ENCODE measurements around the gene INSYN2B.

Gene INSYN2B

GRCh38 chr5:169906745-169907649 lies 73.3 kb downstream of the INSYN2B start:
- Histone ChIP-seq H2BK120ac (ENCODE audit: low read depth, low read length) (no peak overlapping the region), H3K18ac (ENCODE audit: low read length) (no peak overlapping the region), H2BK12ac (ENCODE audit: low read length) (no peak overlapping the region), H3K79me1 (ENCODE audit: low read depth, low read length) (peaks cover 2% of the 10 kb centered on the region), H3K4me1 (ENCODE audit: control insufficient read depth in 2 of 2, insufficient read depth in 1 of 2, low read depth in 1 of 2, low read length in 2 of 2) (peaks cover 0 to 6% of the 10 kb centered on the region in 2 donors), H3K9ac (ENCODE audit: low read depth, low read length, poor library complexity) (no peak overlapping the region), H2AFZ (ENCODE audit: low read length) (no peak overlapping the region), H4K8ac (ENCODE audit: low read depth, low read length) (no peak overlapping the region), H2AK5ac (ENCODE audit: low read depth, low read length) (no peak overlapping the region), H3K9me3 (replicated peaks in 1 of 2; ENCODE audit: control insufficient read depth in 2 of 2, insufficient read depth in 1 of 2, low read depth in 1 of 2, low read length in 2 of 2) (no peaks in the 10 kb centered on the region), H3K4me3 (ENCODE audit: low read length in 2 of 2) (no peak overlapping the region), H2BK5ac (ENCODE audit: low read length) (no peak overlapping the region), H3K36me3 (replicated peaks in 1 of 2; ENCODE audit: control insufficient read depth in 2 of 2, insufficient read depth in 2 of 2, low read length in 2 of 2) (no peaks in the 10 kb centered on the region), H4K91ac (ENCODE audit: low read depth, low read length, poor library complexity) (no peak overlapping the region), H3K27me3 (ENCODE audit: control insufficient read depth in 3 of 3, insufficient read depth in 3 of 3, low read depth in 1 of 3, low read length in 3 of 3) (no peaks in the 10 kb centered on the region), H3K27ac (replicated peaks; ENCODE audit: low read length) (no peak overlapping the region), H3K23ac (ENCODE audit: low read depth, low read length, poor library complexity) (no peak overlapping the region), H3K4me2 (ENCODE audit: insufficient read depth, low read length, poor library complexity, severe bottlenecking) (no peak overlapping the region), H3K14ac (ENCODE audit: low read length) (no peak overlapping the region), H2BK15ac (ENCODE audit: low read length) (no peak overlapping the region), H3K4ac (ENCODE audit: low read length) (no peak overlapping the region)
- DNase-seq (ENCODE audit: low spot score) = no peak
- WGBS, 2 donors (ENCODE audit: extremely low coverage in 2 of 2, insufficient read length in 2 of 2, insufficient replicate concordance in 1 of 2) = no CpG with 5 or more reads among the region's 8 CpGs

GRCh38 chr5:169905017-169905416 lies 75.3 kb downstream of the INSYN2B start:
- Histone ChIP-seq H3K27me3 (ENCODE audit: control insufficient read depth in 3 of 3, insufficient read depth in 3 of 3, low read depth in 1 of 3, low read length in 3 of 3) (no peaks in the 10 kb centered on the region), H2BK120ac (ENCODE audit: low read depth, low read length) (no peak overlapping the region), H3K4ac (ENCODE audit: low read length) (no peak overlapping the region), H3K14ac (ENCODE audit: low read length) (no peak overlapping the region), H3K9ac (ENCODE audit: low read depth, low read length, poor library complexity) (no peak overlapping the region), H3K36me3 (replicated peaks in 1 of 2; ENCODE audit: control insufficient read depth in 2 of 2, insufficient read depth in 2 of 2, low read length in 2 of 2) (no peaks in the 10 kb centered on the region), H3K79me1 (ENCODE audit: low read depth, low read length) (peaks cover 2% of the 10 kb centered on the region), H2AFZ (ENCODE audit: low read length) (no peak overlapping the region), H2BK15ac (ENCODE audit: low read length) (no peak overlapping the region), H3K4me1 (ENCODE audit: control insufficient read depth in 2 of 2, insufficient read depth in 1 of 2, low read depth in 1 of 2, low read length in 2 of 2) (peaks cover 0 to 6% of the 10 kb centered on the region in 2 donors), H2BK12ac (ENCODE audit: low read length) (no peak overlapping the region), H2AK5ac (ENCODE audit: low read depth, low read length) (no peak overlapping the region), H3K4me3 (ENCODE audit: low read length in 2 of 2) (no peak overlapping the region), H3K27ac (replicated peaks; ENCODE audit: low read length) (no peak overlapping the region), H4K91ac (ENCODE audit: low read depth, low read length, poor library complexity) (no peak overlapping the region), H3K4me2 (ENCODE audit: insufficient read depth, low read length, poor library complexity, severe bottlenecking) (no peak overlapping the region), H2BK5ac (ENCODE audit: low read length) (no peak overlapping the region), H3K23ac (ENCODE audit: low read depth, low read length, poor library complexity) (no peak overlapping the region), H4K8ac (ENCODE audit: low read depth, low read length) (no peak overlapping the region), H3K18ac (ENCODE audit: low read length) (no peak overlapping the region), H3K9me3 (replicated peaks in 1 of 2; ENCODE audit: control insufficient read depth in 2 of 2, insufficient read depth in 1 of 2, low read depth in 1 of 2, low read length in 2 of 2) (no peaks in the 10 kb centered on the region)
- no peak for DNase-seq (ENCODE audit: low spot score)
- no CpG with 5 or more reads among the region's 1 CpG for WGBS, 2 donors (ENCODE audit: extremely low coverage in 2 of 2, insufficient read length in 2 of 2, insufficient replicate concordance in 1 of 2)

GRCh38 chr5:169904508-169904907 lies 75.8 kb downstream of the INSYN2B start:
- H3K14ac ChIP-seq (ENCODE audit: low read length) = no peak overlapping the region
- no peak overlapping the region for H2BK15ac ChIP-seq (ENCODE audit: low read length)
- H2BK120ac ChIP-seq (ENCODE audit: low read depth, low read length) = no peak overlapping the region
- no peak overlapping the region for H2AFZ ChIP-seq (ENCODE audit: low read length)
- no peak overlapping the region for H3K4ac ChIP-seq (ENCODE audit: low read length)
- no peak overlapping the region for H3K23ac ChIP-seq (ENCODE audit: low read depth, low read length, poor library complexity)
- H3K36me3 ChIP-seq (replicated peaks in 1 of 2; ENCODE audit: control insufficient read depth in 2 of 2, insufficient read depth in 2 of 2, low read length in 2 of 2) = no peaks in the 10 kb centered on the region
- H3K18ac ChIP-seq (ENCODE audit: low read length) = no peak overlapping the region
- no peak overlapping the region for H3K9ac ChIP-seq (ENCODE audit: low read depth, low read length, poor library complexity)
- no peak overlapping the region for H2AK5ac ChIP-seq (ENCODE audit: low read depth, low read length)
- no peak overlapping the region for H3K27ac ChIP-seq (replicated peaks; ENCODE audit: low read length)
- H3K79me1 ChIP-seq (ENCODE audit: low read depth, low read length) = peaks cover 2% of the 10 kb centered on the region
- no peak for DNase-seq (ENCODE audit: low spot score)
- no peak overlapping the region for H4K8ac ChIP-seq (ENCODE audit: low read depth, low read length)
- no peak overlapping the region for H3K4me2 ChIP-seq (ENCODE audit: insufficient read depth, low read length, poor library complexity, severe bottlenecking)
- no peaks in the 10 kb centered on the region for H3K27me3 ChIP-seq (ENCODE audit: control insufficient read depth in 3 of 3, insufficient read depth in 3 of 3, low read depth in 1 of 3, low read length in 3 of 3)
- no peak overlapping the region for H4K91ac ChIP-seq (ENCODE audit: low read depth, low read length, poor library complexity)
- WGBS, 2 donors (ENCODE audit: extremely low coverage in 2 of 2, insufficient read length in 2 of 2, insufficient replicate concordance in 1 of 2) = no CpG with 5 or more reads among the region's 5 CpGs
- no peak overlapping the region for H2BK5ac ChIP-seq (ENCODE audit: low read length)
- H3K4me1 ChIP-seq (ENCODE audit: control insufficient read depth in 2 of 2, insufficient read depth in 1 of 2, low read depth in 1 of 2, low read length in 2 of 2) = peaks cover 0 to 4% of the 10 kb centered on the region in 2 donors
- H2BK12ac ChIP-seq (ENCODE audit: low read length) = no peak overlapping the region
- H3K4me3 ChIP-seq (ENCODE audit: low read length in 2 of 2) = no peak overlapping the region
- H3K9me3 ChIP-seq (replicated peaks in 1 of 2; ENCODE audit: control insufficient read depth in 2 of 2, insufficient read depth in 1 of 2, low read depth in 1 of 2, low read length in 2 of 2) = no peaks in the 10 kb centered on the region

GRCh38 chr5:169904059-169904458 lies 76.2 kb downstream of the INSYN2B start:
- Histone ChIP-seq H3K4ac (ENCODE audit: low read length) (no peak overlapping the region), H2BK12ac (ENCODE audit: low read length) (no peak overlapping the region), H2BK5ac (ENCODE audit: low read length) (no peak overlapping the region), H4K8ac (ENCODE audit: low read depth, low read length) (no peak overlapping the region), H3K9ac (ENCODE audit: low read depth, low read length, poor library complexity) (no peak overlapping the region), H2AK5ac (ENCODE audit: low read depth, low read length) (no peak overlapping the region), H2BK120ac (ENCODE audit: low read depth, low read length) (no peak overlapping the region), H3K23ac (ENCODE audit: low read depth, low read length, poor library complexity) (no peak overlapping the region), H3K79me1 (ENCODE audit: low read depth, low read length) (peaks cover 2% of the 10 kb centered on the region), H3K27me3 (ENCODE audit: control insufficient read depth in 3 of 3, insufficient read depth in 3 of 3, low read depth in 1 of 3, low read length in 3 of 3) (no peaks in the 10 kb centered on the region), H3K4me3 (ENCODE audit: low read length in 2 of 2) (no peak overlapping the region), H2AFZ (ENCODE audit: low read length) (no peak overlapping the region), H3K18ac (ENCODE audit: low read length) (no peak overlapping the region), H2BK15ac (ENCODE audit: low read length) (no peak overlapping the region), H3K36me3 (replicated peaks in 1 of 2; ENCODE audit: control insufficient read depth in 2 of 2, insufficient read depth in 2 of 2, low read length in 2 of 2) (no peaks in the 10 kb centered on the region), H3K4me2 (ENCODE audit: insufficient read depth, low read length, poor library complexity, severe bottlenecking) (no peak overlapping the region), H3K14ac (ENCODE audit: low read length) (no peak overlapping the region), H3K4me1 (ENCODE audit: control insufficient read depth in 2 of 2, insufficient read depth in 1 of 2, low read depth in 1 of 2, low read length in 2 of 2) (peaks cover 0 to 4% of the 10 kb centered on the region in 2 donors), H3K27ac (replicated peaks; ENCODE audit: low read length) (no peak overlapping the region), H3K9me3 (replicated peaks in 1 of 2; ENCODE audit: control insufficient read depth in 2 of 2, insufficient read depth in 1 of 2, low read depth in 1 of 2, low read length in 2 of 2) (no peaks in the 10 kb centered on the region), H4K91ac (ENCODE audit: low read depth, low read length, poor library complexity) (no peak overlapping the region)
- no CpG with 5 or more reads among the region's 2 CpGs for WGBS, 2 donors (ENCODE audit: extremely low coverage in 2 of 2, insufficient read length in 2 of 2, insufficient replicate concordance in 1 of 2)
- no peak for DNase-seq (ENCODE audit: low spot score)

Measured in neuronal stem cell (in vitro differentiated cells).